Myocyte (in vitro differentiated cells): ENCODE measurements around the gene SLC41A1. TPM values are rescaled to one million over a fixed set of nuclear protein-coding genes. Genes with fewer than 3 reads are reported as not detected.

Source experiments
- DNase-seq: peaks from one replicate; pipeline ENCODE4 v3.0.0-alpha.2; 2012; ENCODE audit warnings: low read depth
- total RNA-seq: library from RNA; depleted of rRNA; stranded (reverse); fragments of >200 nt; gene quantifications from 2 replicates; pipeline ENCODE4 v1.2.3, GENCODE V29; 2014

Gene SLC41A1
- total RNA-seq, 1 donor from 2014 or later, result 24.6 TPM

DNA sequence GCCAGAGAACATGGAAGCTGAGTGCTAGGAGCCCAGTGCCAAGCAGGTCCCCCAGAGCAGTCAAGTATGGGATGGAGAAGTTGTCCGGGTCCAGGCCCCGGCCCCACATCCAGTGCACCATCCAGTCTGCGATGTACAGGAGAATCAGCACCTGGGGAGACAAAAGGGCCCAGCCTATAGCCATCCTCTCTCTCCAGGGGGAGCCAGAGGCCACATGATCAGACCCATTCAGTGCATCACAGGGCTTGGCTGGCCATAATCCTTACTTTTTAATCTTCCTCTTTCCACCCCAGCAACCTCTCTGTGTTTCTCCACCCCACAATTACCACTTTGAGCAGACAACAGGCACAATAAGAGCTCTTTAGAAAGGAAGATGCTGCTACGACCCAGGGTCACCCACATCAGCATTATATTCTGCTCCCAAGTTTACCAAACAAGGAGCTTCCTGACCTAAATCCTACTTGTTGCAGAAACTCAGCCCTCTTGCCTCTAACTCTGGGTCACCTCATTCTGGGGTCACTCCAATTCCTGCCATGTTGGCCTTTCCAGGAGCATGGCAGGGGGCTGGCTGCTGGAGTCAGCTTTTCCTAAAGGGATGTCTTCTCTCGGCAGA is 21.3 kb downstream of the SLC41A1 start:
- peak; percentile 74 for DNase-seq

- no peak for DNase-seq
These were observed 25.6 kb downstream of the SLC41A1 start for GRCh38 chr1:205787287-205787916.

- no peak for DNase-seq
These were observed 26.4 kb downstream of the SLC41A1 start for GRCh38 chr1:205786601-205787000.

GRCh38 chr1:205785446-205785845 is 27.6 kb downstream of the SLC41A1 start:
- DNase-seq, result no peak

DNA sequence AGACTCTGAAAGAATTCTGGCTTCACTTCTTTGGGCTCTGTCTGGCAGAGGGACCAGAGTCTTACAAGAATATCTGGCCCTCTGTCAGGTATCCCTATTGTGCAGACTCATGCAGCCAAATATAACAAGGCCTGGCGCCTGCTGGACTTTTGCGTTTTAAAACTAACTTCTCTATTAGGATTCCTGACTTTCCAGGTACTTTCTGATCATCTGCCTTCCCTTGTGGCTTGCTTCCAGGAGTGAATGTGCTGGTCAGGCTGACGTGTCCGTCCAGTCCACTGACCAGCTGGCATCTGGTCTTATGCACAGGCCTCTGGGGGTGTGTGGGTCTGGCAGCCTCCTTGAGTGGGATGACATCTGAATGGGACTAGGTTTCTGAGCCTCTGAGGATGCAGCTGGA is 29.1 kb downstream of the SLC41A1 start:
- DNase-seq, result peak; percentile 91

- no peak for DNase-seq
These were observed 29.6 kb downstream of the SLC41A1 start for GRCh38 chr1:205783433-205783795.

DNA sequence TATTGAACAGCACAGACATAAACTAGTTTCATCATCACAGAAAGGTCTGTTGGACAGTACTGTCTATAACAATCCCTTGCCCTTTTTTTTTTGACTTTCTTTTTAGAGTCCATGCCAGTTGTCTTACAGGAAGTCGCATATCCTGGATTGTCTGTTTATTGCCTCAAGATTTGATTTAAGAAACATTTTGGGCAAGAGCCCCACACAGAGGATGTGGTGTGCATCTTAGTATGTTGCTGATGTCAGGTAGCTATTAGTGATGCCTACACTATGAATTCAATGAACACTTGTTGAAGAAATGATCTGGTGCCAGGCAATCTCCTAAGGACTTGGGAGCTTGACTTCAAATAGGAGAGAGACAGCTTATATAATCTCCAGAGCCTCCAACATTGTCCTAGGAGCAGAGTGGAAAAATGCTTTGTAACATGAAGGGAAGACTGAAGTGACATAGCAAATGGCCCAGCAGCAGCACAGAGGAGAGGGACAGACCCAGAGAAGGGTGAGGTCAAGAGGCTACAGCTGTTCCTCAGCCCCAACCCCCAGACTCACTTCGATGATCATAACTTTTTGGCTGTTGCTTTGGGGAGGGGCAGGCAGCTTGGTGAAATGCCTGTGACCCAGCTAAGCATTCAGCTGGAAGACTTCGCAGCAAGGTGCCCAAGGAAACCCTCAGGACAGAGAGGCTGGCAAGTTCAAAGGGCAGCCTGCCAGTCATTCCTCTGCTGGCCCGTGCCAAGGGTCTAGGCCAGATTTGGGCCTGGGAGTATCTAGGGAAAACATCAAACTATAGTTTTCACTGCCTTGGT is 30.2 kb downstream of the SLC41A1 start:
- DNase-seq, result peak; percentile 15

DNA sequence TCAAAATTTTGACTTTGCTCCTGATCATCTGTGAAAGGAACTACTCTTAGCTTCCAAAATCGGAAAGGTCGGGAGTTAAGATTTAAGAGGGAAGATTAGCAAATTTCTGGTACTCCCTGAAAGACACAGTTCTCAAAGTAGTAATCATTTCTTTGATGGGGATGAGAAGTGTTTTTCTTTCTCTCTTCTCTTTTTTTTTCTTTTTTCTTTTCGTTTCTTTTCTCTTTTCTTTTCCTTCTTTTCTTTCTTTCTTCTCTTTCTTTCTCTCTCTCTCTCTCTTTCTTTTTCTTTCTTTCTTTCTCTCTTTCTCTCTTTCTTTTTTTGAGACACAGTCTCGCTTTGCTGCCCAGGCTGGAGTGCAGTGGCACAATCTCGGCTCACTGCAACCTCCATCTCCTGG is 32.7 kb downstream of the SLC41A1 start:
- no peak for DNase-seq

DNA sequence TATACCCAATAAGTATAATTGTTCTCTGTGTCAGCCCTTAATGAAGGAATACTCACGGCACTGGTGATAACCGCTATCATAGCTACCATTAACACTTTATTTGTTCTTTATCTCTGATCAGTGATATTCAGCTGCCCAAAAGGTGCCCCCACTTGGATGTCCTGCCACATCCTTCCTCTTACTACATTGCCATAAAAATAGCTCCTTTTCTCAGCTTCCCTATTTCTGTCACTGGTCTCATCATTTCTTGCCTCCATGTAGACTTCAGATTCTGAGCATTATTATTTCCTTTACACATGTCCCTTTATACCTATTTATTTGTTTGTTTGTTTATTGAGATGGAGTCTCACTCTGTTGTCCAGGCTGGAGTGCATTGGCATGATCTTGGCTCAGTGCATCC is 35.0 kb downstream of the SLC41A1 start:
- peak; percentile 38 for DNase-seq

DNA sequence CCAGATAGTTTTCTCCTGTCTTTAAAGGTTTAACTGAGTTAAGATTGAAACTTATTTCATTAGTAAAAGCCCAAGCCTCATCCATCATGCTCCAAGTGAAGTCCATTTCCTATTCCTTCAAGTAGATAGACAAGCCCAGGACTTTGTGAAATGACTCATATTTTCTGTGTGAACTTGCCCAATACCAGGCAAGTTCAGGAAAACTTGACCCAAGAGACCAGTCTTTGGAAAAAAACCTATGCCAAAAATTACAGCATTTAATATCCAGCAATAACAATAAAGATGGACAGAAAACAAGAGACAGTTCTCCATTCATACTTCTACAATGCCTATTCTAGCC is 37.3 kb downstream of the SLC41A1 start:
- DNase-seq, result no peak

GRCh38 chr1:205775015-205775716 is 37.8 kb downstream of the SLC41A1 start, which contains the start of gene RAB29:
Gene RAB29, minus strand, starts transcription at chr1:205775482. Its CDS starts 526 bp downstream, at chr1:205774956.
- peak; percentile 89 for DNase-seq

DNA sequence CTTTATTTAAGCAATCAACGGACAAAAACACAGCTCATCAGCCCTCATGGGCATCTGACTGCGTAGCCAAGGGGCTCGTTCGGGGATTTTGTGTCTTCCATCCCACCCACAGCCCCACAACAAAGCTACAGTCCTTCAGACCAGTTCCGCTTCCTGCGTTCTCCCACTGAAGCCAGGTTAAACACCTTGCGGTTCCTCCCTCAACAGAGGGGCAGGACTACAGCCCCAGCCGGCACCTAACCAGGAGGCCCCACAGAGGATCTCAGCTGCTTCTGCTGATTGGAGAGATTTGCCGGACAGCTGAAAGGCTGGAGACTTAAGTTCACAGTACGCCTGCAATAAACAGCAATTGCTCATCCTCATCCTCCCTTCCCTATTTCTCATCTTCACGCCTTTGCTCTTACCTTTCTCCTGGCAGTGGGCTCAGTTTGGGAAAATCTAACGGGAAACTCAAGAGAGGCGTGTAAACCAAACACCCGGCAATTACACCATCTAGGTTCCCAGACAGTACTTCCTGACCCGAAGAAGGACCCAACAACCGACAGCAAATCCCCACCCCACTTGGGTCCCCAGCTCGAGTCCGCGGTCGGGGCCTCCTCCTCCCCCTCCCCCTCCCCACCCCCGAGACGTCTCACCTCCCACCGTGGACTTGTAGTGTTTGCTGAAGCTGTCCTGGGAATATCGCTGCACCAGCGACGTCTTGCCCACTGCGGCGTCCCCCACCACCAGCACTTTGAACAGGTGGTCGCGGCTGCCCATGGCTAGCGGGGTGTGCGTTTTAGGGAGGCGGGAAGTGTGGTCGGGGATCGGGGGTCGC is 38.6 kb downstream of the SLC41A1 start:
- peak; percentile 44 for DNase-seq

GRCh38 chr1:205772607-205773032 is 40.4 kb downstream of the SLC41A1 start:
- no peak for DNase-seq

GRCh38 chr1:205770618-205771017 is 42.4 kb downstream of the SLC41A1 start:
- no peak for DNase-seq

- no peak for DNase-seq
These were observed 43.2 kb downstream of the SLC41A1 start for GRCh38 chr1:205769641-205770365.

- no peak for DNase-seq
These were observed 45.8 kb downstream of the SLC41A1 start for GRCh38 chr1:205767248-205767647.

DNA sequence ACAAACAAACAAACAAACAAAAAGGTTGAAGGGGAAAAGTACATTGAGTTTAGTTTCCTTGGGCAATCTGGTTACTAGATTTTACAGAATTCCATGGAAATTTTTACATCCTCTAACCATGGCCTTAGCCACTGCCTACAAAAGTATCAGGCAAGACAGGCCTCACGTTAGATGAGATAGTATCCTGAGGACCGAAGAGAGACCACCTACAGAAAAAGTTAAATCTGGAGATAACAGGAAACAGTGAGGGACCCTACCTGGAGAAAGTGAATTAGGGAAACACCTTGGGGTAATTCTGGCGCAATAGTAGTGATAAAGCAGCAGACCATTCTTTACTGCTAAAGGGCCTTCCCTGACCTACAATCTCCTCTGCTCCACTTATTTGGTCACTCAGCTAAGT is 46.4 kb downstream of the SLC41A1 start:
- no peak for DNase-seq

GRCh38 chr1:205766038-205766437 is 47.0 kb downstream of the SLC41A1 start:
- no peak for DNase-seq

DNA sequence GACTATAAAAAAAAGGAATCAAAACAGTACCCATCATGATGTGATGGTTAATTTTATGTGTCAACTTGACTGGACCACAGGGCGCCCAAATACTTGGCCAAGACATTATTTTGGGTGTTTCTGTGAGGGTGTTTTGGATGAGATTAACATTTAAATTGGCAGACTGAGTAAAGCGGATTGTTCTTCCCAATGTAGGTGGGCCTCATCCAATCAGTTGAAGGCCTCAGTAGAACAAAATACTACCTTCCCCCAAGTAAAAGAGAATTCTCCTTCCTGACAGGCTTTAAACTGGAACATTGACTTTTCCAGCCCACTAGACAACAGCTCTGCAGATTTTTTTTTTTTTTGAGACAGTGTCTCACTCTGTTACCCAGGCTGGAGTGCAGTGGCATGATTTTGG is 48.4 kb downstream of the SLC41A1 start:
- no peak for DNase-seq

DNA sequence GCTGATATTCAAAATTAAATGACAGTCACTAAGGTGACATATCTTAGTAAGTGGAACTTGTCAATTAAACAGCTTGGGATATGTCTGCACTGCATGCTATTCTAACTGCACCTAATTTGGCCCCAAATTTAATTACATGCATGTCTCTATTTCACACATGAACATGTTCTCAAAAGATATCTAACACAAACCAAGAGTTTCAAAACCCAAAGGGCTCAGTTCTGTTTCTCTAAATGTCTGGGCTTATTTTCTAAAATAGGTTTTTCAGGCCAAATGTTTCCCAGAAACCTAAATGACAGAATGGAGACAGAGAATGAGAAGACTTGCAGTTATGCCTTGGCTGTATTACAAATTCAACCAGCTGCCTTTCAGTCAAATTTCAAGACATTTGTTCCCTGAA is 49.0 kb downstream of the SLC41A1 start:
- no peak for DNase-seq
